Activated gamma-delta T cell treated with anti-CD3 and anti-CD28 coated beads, Interleukin-2, amount 50 U/mL, for 16 hours (primary cell): ENCODE results near the gene DYSF.

Source experiments
- DNase-seq: peaks from one replicate; pipeline ENCODE4 v3.0.0-alpha.2; 2020; ENCODE audit warnings: low read depth

DYSF gene

DNA sequence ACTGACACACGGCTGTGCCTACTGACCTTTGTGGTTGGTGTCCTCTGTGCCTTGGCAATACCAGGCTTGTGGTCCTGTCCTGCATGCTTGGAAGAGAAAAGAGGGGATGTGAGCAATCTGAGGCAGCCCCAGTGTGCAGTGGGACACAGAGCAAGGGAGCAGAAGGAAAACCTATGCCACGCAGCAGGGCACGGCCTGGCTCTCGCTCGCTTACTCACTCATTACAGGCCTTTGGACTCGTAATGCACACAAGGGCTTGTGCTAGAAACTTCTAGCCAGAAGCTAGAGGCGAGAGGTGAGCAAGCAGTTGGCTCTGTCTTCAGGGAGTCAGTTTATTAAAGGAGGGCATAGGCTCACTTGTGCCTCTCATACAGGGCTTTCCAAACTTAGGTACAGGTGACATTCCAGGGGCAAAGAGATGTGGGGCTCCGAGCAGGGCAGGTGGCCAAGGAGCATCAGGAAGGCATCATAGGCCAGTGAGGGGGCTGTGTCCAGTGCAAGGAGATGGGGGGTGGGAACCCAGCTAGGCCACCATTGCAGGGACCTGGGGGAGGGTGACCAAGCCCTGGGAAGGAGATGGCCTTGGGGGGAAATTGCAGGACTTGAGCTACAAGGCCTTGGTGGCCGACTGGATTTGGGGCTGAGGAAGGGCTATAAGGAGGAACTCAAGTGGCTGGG lies 100.8 kb downstream of the DYSF start:
- DNase-seq, result no peak

DNA sequence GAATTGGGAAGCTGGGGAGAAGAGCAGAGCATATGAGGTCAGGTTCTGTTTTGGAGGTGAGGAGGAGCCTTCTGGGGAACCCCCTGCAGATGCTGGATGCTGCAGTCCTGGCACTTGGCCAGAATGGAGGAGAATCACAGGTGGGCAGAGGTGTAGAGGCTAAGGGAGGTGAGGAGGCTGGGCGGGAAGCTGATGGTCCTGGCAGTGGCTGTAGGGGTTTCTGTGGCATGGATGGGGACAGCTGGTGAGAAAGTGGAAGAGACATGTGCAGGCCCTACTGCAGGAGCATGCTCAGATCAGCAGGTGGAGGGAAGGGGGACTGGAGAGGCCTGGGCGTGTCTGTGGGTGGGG lies 101.3 kb downstream of the DYSF start:
- no peak for DNase-seq

- no peak for DNase-seq
Observed at GRCh38 chr2:71555798-71556454, 102.6 kb downstream of the DYSF start.

DNA sequence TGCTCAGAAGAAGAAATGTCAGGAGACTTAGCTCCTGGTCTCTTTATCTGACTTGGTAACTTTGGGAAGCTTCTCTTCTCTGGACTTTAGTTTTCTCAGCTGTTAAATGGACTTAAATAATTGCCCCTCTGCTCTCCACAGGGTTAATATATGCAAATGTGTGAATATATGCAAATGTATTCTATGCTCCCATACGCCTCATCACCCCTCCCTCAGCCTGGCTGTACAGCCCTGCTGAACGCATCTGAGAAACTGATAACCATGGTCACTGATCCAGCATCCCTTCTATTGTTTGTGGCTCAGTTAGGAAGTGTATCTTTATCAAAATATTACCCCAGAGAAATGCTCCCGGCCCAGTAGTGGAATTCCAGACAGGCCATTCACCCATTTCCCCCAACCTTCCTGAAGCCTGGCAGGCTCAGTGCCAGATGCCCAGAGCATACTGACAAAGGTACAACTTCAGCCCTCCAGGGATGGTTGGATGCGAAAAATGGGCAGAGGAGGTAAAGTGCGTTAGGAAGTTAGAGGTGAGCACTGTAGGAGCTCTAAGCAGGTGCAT lies 103.4 kb downstream of the DYSF start:
- DNase-seq, result no peak

GRCh38 chr2:71557321-71557720 lies 104.0 kb downstream of the DYSF start:
- no peak for DNase-seq

- no peak for DNase-seq
Observed at GRCh38 chr2:71558300-71559051, 105.1 kb downstream of the DYSF start.

DNA sequence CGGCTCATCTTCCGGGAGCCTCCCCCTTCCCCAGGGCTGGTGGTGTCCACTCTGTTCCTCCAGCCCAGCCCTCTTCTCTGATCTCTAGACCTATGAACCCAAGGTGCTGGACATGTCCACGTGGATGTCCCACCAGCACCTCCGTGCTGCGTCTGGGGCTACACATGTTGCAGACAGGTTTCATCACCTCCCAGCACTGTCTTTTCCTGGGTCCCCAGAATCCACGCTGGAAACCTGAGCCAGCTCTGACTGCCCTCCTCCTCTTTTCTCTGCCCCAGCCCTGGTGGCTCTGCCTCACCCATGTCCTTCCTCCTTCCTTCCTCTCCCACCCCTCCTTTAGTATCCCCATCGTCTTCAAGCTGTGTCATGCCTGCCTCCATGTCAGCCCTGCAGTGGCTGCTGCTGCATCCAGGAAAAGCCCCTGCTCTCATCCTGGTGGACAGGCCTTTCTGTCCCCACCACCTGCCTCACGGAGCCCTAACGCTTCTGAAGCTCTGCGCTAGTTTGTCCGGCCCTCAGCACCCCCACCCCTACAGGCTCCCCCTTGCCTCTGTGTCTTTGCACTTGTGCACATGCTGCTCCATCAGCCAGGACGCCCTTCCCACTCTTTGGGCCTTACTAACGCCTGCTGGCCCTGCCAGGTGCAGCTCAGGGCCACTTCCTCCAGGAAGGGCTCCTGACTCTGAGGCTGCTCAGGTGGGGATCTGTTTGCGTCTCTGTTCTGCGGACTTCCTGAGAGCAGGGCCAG lies 105.9 kb downstream of the DYSF start:
- DNase-seq, result no peak

- DNase-seq, result no peak
Observed at GRCh38 chr2:71559828-71560637, 106.7 kb downstream of the DYSF start.

DNA sequence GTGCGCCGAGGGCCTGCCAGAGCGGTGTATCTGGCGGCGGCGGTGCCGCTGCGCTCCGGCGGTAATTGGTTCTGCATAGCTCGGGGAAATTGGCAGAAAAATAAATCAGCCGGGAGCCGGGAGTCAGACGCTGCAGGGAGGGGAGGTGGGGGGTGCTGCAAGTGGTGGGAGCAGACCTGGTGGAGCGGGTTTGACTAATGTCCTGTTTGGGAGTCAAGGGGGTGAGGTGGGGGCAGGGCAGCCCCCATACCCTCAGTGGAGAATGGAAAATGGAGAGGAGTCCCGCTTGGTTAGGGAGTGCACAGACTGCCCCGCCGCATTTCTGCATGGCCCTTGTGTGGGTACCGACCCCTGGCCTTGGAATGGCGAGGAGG lies 107.3 kb downstream of the DYSF start:
- no peak for DNase-seq

- no peak for DNase-seq
Observed at GRCh38 chr2:71561441-71562267, 108.3 kb downstream of the DYSF start.

DNA sequence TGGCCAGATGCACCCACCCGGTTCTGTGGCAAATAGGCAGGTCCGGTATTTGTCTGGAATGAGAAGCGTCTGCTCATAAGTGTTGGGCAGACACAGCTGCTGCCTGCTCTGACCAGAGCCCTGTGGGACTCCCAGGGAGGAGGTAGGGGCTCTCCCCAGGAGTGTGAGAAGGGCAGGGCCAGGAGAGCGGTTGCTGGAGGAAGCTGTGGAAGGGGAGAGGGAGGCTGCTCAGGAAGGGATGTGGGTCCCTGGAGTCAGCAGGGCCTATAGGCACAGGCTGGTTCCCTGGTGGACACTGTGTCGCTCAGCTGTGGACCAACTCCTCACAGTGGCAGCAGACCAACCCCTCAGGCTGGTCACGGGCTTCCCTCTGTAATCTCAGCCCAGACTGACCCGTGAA lies 109.2 kb downstream of the DYSF start:
- no peak for DNase-seq

GRCh38 chr2:71563872-71564271 lies 110.5 kb downstream of the DYSF start:
- no peak for DNase-seq

- DNase-seq, result no peak
Observed at GRCh38 chr2:71564361-71564760, 111.0 kb downstream of the DYSF start.

GRCh38 chr2:71564790-71565189 lies 111.4 kb downstream of the DYSF start:
- DNase-seq, result no peak

DNA sequence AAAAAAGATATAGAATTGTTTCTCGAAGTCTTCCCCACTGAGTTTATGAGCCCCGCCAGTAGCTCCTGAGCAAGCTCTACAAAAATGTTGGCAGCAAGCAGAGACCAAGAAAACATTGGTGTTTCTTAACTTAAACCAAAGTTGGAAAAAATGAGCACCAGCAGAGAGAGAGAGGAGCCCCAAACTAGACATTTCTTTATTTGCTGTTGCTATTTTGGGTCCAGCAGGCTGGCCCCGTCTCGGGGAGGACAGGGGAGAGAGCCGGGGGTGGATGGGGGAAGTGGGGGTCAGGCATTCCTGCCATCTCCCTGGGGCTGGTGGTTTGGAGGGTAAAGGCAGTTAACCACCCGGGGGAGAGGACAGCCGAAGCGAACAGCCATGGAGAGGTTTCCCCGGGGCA lies 113.0 kb downstream of the DYSF start:
- DNase-seq, result no peak

GRCh38 chr2:71567625-71568024 lies 114.3 kb downstream of the DYSF start:
- DNase-seq, result no peak

GRCh38 chr2:71568103-71568502 lies 114.7 kb downstream of the DYSF start:
- no peak for DNase-seq

- DNase-seq, result no peak
Observed at GRCh38 chr2:71570511-71570910, 117.2 kb downstream of the DYSF start.

DNA sequence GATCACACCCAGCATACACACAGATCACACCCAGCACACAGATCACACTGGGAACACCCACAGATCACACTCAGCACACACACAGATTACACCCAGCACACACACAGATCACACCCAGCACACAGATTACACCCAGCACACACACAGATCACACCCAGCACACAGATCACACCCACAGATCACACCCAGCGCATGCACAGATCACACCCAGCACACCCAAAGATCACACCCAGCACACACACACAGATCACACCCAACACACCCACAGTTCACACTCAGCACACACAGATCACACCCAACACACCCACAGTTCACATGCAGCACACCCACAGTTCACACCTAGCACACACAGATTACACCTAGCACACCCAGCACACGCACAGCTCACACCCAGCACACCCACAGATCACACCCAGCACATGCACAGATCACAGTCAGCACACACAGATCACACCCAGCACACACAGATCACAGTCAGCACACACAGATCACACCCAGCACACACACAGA lies 117.6 kb downstream of the DYSF start:
- DNase-seq, result no peak

DNA sequence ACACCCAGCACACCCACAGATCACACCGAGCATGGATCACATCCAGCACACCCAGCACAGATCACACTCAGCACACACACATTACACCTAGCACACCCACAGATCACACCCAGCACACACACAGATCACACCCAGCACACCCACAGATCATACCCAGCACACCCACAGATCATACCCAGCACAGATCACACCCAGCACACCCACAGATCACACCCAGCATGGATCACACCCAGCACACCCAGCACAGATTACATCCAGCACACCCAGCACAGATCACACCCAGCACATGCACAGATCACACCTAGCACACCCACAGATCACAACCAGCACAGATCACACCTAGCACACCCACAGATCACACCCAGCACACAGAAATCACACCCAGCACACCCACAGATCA lies 118.6 kb downstream of the DYSF start:
- DNase-seq, result no peak
